Measurements from ENCODE around the gene RPS3.

The RPS3 gene

DNA sequence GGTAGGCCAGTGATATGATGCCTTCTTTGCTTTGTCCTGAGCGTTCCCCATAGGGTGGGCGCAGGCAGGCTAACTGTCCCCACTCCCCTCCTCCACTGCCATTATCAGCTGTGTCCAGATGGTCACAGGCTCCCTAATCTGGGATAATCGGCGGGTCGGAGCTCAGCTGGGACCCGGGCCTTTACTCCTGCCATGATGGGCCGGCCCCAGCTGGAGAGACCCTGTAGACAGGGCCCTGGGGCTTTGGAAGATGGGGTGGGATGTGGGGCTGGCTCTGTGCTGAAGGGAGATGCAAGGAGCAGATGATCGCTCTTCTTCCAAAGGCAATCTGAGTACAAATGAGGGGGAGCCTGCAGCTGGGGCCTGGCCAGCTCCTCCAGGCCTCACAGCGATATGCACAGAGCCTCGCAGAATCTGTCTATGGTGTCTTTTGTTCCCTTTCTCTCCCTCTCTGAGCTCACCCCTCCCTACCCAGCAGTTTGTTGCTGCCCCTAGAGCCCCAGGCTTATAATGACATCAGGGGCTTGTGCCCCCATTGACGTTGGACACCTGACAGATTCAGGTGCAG is 21.8 kb downstream of the RPS3 start:
- DNase-seq: no peak

DNA sequence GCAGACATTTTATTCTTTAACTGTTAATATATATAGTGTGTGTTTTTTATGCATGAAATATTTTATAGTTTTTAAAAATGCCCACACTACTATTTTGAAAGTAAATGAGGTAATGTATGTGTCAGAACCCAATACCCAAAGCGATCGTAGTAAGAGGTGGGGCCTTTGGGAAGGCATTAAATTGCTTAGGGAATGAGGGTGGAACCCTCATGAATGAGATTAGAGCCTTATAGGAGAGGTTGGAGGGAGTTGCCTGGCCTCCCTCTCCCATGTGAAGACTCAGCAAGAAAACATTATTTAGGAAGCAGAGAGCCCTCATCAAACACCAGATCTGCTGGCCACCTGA is 22.6 kb downstream of the RPS3 start:
- DNase-seq: no peak

- no peak for DNase-seq
Measured at GRCh38 chr11:75422248-75423231, 23.2 kb downstream of the RPS3 start.

DNA sequence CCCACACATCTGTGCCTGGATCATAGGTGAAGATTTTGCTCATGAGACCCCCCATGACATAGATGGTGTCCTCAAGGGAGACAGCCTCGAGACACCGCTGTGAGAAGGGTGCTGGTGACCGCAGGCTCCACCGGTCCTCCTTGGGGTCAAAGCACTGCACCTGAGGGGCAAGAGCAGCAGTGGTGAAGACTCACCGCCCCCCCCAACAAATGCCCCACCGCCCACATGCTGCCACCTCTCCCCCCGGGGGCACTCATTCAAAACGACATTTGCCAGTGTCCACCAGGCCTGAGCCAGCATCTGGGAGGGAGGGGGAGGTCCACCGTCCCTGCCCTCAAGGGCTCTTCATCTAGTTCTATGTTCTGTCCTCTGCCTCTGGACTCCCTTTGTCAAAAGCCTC is 24.4 kb downstream of the RPS3 start:
- DNase-seq: no peak

GRCh38 chr11:75424396-75424795 is 25.1 kb downstream of the RPS3 start:
- DNase-seq: no peak

- no peak for DNase-seq
Measured at GRCh38 chr11:75425422-75425821, 26.1 kb downstream of the RPS3 start.

GRCh38 chr11:75426720-75427086 is 27.4 kb downstream of the RPS3 start:
- DNase-seq: no peak

DNA sequence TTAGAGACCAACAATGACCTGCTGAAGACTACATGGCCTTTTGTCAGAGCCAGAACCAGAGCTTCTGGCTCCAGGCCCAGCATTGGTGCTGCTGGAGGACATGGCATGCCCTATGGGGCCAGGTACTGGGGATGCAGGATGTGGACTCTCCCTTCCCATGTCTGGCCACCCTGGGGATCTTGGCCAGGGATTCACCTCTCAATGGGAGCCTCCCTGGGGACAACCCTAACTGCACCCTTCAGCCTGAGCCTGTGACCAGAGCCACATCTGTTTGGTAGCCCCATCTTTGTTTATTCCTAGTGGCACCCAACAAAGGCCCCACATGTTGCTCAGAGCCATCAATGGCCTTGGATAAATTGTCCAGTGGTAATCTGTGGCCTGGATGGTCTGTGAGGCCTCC is 27.9 kb downstream of the RPS3 start:
- DNase-seq: no peak

DNA sequence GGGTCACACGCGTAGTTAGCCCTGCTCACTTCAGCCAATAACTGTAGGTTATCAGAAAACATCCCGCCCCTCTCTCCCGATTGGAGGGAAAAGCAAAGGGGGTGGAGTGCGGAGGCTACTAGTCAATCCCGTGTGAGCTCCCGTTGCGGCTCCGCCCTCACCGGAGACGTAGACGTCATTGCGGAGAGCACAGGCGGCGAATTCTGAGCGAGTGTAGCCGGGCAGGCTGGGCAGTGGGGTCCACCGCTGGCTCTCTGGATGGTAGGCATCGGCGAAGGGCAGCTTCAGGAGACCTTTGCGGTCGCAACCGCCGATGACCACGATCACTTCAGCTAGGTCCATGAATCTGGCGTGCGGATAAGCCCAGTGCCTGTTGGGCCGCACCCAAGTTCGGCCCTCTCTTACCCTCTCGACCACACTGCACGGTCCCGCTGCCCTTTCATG is 29.0 kb downstream of the RPS3 start:
- peak; percentile 72 to 73 for DNase-seq

DNA sequence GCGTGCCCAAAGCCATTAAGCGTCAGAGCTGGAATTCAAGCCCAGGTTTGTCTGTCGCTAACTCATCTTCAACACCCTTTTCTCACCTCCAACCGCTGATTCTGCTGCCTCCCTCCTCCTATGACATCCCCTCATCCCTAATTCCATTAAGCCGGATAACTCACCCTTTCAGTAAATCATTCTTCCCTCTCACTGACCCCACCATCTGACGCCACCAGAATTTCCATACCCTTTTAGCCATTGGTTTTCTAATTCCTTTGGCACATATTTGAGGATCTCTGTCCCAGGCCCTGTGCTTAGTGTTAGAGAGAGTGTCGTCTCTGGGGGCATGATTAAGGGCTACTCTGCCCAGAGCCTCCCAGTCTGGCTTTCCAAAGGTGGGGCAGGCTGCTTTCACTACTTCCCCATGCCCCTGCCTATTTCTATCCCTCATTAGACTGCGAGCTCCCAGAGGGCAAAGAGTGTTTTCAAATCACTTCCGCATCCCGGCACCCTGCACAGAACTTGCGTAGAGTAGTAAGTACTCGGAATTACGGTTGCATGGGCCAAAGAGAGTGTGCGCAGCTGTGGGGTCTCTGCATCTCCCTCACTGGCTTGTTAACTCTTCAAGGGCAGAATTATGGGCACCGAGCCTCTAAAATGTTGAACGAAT is 29.8 kb downstream of the RPS3 start:
- DNase-seq: no peak

GRCh38 chr11:75429641-75429901 is 30.3 kb downstream of the RPS3 start:
- no peak for DNase-seq

GRCh38 chr11:75429902-75430713 is 30.8 kb downstream of the RPS3 start:
- DNase-seq: no peak

DNA sequence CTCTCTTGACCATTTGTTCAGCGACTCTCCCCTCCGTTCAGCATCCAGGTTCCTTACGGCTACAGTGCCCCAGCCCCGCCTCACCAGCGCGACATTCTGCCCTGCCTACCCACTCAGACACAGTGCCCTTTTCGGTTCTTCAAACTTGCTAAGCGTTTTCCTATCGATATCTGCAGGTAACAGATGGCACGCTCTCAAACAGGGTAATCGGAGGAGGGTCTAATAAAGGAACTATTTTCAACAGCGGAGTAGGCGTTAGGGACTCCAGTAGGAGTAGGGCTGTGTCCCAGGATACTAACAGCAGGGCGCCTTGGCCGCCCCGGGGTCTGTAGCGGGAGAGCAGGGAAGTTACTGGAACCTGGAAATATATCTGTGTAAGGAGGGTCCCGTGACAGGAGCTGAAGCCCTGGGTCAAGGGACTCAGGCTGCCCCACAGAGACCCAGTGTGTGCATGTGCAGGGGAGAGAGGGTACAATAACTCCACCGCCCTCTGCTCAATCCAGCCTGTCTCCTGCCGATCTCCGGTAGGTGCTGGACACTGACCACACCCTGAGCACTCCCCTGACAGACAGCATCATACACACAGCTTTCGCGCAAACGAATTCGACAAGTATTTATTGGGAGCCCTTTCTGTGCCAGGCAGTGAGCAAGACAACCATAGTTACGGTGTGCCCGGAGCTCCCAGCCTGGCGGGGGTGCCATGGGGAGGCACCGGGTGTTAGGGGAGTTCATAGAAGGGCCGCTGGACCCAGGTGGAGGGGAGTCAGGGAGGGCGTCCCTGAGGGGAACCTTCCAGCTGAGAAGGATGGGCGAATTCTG is 31.6 kb downstream of the RPS3 start:
- no peak for DNase-seq

DNA sequence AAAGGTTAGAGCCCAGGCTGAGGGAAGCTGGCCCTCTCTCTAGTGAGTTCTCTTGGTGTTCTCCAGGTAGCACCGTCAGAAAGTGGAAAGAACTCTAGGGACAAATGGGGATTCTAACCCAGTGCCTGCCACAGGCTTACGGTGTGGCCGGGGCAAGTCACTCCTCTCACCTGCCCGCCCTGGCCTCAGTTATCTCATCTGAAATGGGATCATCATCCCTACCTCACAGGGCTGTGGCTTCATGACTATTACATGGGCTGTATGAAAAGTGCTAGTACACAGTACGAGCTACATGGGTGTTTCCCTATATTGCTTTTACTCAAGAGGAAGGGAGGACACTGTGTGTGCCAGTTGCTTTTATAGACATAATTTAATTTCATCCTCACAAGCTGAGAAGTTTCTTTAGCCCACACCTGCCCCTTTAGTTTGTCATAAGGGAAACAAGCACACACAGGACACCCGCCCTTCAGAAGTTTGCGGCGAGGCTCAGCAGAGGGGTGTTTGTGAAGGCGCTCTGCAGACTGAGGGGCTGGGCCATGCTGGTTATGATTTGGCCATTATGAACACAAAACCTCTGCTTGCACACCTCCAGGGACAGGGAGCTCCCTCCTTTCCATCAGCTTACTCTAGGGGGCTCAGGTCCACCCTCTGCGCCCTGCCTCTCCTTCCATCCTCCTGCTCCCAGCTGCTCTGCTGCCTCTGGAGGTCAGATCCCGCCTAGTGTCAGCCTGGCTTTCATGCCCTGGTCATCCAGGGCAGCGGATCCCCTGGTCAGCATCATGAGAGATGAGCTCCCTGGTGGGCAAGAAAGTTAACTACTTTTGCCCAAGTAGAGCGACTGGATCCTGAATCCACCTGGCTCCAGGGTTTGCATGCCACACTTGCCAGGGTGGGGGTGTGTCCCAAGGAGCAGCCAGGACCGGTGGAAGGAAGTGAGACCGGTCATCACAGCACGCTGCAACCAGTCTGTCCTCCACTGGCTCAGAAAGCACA is 32.5 kb downstream of the RPS3 start:
- no peak for DNase-seq

DNA sequence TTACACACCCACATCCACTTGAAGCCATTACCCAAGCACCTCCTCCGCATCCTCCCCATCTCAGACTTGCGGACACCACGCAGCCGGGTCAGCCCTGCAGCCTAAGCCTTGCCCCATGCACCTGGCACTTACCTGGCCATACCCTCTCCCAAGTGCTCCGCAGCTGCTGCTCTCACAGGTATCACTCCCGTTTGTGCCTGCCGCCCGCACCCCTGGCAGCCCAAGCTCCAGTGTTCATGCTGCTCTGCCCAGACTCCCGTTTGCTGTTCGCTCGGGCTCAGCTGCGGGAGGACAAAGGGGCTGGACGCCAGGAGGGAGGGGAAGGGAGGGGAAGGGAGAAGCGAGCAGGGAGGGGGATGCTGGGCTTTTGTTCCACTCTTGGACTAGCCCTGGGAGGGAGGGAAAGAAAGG is 33.6 kb downstream of the RPS3 start, which contains the start of gene KLHL35:
Gene KLHL35, minus strand, starts transcription at position 293 of the 411 bp plus-strand sequence. CDS start 2,574 bp downstream, outside the sequence.
- no peak for DNase-seq

DNA sequence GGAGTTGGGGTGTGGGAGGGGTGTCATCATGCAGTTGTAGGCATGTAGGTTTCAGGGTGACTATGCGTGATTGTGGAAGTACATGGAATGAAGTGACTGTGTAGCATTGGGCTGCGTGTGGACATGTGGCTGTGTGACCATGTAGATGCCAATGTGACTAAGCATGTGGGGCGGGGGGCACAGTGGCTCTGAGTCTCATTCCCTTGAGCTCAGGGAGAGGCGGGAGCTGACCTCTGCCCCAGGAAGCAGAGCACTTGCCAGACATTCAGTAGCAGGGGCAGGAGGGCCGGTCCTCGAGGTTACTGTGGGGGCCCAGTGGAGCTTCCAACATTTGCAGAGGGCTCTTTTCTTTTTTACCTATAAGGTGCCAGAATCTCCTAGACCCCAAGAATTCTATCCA is 34.1 kb downstream of the RPS3 start:
- no peak for DNase-seq

DNA sequence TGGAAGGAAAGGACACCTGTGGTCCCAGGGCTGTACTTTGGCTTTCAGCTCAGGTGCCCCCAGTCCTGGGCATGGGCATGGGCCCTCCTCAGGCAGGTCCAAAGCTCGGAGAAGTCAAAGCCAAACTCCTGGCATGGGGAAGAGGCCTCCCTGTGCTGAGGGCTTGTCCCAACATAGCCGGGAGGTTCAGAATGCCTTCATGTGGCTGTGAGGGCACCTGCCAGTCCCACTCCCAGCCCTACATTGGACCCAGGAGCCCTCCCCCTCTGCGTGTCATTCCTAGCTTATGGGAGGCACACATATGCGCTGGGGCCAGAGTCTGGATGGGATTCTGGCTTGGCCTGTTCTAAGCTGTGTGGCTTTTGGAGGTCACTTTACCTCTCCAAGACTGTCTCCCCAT is 34.7 kb downstream of the RPS3 start:
- DNase-seq: no peak

GRCh38 chr11:75434886-75435570 is 35.7 kb downstream of the RPS3 start:
- DNase-seq: no peak

DNA sequence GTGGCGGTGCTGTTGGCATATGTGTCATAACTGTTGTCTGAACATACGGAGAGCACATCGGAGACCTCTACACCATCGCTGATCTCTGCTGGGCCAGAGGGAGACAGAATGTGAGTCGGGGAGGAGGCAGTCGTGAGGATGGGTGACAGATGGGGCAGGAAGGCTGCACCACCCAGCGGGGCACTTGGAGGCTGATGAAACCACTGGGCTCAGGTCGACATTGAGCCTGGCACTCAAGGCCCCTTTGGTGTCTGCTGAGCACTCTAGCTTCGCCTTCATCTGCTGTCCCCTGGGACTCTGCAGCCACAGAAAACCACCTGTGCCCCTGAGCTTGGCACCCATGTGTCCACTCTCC is 36.2 kb downstream of the RPS3 start:
- no peak for DNase-seq

- no peak for DNase-seq
Measured at GRCh38 chr11:75436806-75437205, 37.5 kb downstream of the RPS3 start.

Data from AML-193 (cell line).